AG09319 (cell line): ENCODE results near the gene EPM2A.

Source experiments
- DNase-seq: peaks from one replicate; pipeline ENCODE4 v3.0.0-alpha.2; 2010; ENCODE audit warnings: low read depth; ENCODE audit errors: extremely low read depth
- CTCF ChIP-seq: IDR thresholded peaks from 2 replicates; pipeline ENCODE4 v1.5.1; 2011; ENCODE audit warnings: low read depth, mild to moderate bottlenecking, inconsistent platforms, low read length, moderate library complexity

The EPM2A gene

GRCh38 chr6:145631374-145631773 is 103.9 kb downstream of the EPM2A start:
- no peak for DNase-seq
- no peak for TF ChIP-seq CTCF

GRCh38 chr6:145630598-145630997 is 104.7 kb downstream of the EPM2A start:
- TF ChIP-seq CTCF = no peak

GRCh38 chr6:145629478-145629877 is 105.8 kb downstream of the EPM2A start:
- no peak for TF ChIP-seq CTCF
- DNase-seq = no peak

More at GRCh38 chr6:145630598-145630997, 104.7 kb downstream of the EPM2A start:
- DNase-seq = no peak

GRCh38 chr6:145627451-145627850 is 107.9 kb downstream of the EPM2A start:
- TF ChIP-seq CTCF = no peak
- DNase-seq = no peak

- DNase-seq = no peak
These were observed 108.5 kb downstream of the EPM2A start for GRCh38 chr6:145626857-145627256.

GRCh38 chr6:145623231-145623630 is 112.1 kb downstream of the EPM2A start:
- no peak for DNase-seq
- TF ChIP-seq CTCF = no peak

More at GRCh38 chr6:145626857-145627256, 108.5 kb downstream of the EPM2A start:
- no peak for TF ChIP-seq CTCF

- TF ChIP-seq CTCF = no peak
- DNase-seq = no peak
These were observed 113.5 kb downstream of the EPM2A start for GRCh38 chr6:145621776-145622175.
